ENCODE results near the gene GNG7. TPM values are rescaled to one million over a fixed set of nuclear protein-coding genes. Genes with fewer than 3 reads are reported as not detected.
"Not testable (repeated sequence)": the region's sequence is repeated elsewhere in the genome, so short reads cannot be mapped to it uniquely, and the experiment has no call there.

GNG7 gene
- total RNA-seq, 1 donor from 2014 or later: 1.8 TPM

GRCh38 chr19:2584002-2584401, 118.5 kb downstream of the GNG7 start:
- H3K4me3 ChIP-seq (ENCODE audit: insufficient read depth, low read depth, low read length): no peak overlapping the region
- no peak overlapping the region for H3K4me3 Mint-ChIP-seq (ENCODE audit: unreplicated experiment)
- peaks cover 21% of the 10 kb centered on the region for H3K4me1 ChIP-seq (ENCODE audit: insufficient read depth, low read length)
- no peak overlapping the region for H3K9ac ChIP-seq (ENCODE audit: low read length)
- H2AFZ ChIP-seq (ENCODE audit: low read depth, low read length): no peak overlapping the region
- FAIRE-seq (no peak), DNase-seq (ENCODE audit: low read depth) (no peak)
- H3K36me3 Mint-ChIP-seq (ENCODE audit: low read depth, unreplicated experiment): peaks cover 5% of the 10 kb centered on the region
- no peaks in the 10 kb centered on the region for H4K20me1 ChIP-seq (ENCODE audit: insufficient read depth, low read length)
- no peaks in the 10 kb centered on the region for H3K36me3 ChIP-seq (ENCODE audit: insufficient read depth, low read length)
- H3K27ac Mint-ChIP-seq (ENCODE audit: unreplicated experiment): no peak overlapping the region
- H3K4me2 ChIP-seq (ENCODE audit: low read length): no peak overlapping the region
- peaks cover 5% of the 10 kb centered on the region for H3K9me3 ChIP-seq (ENCODE audit: insufficient read depth, low read depth, low read length)
- H3K27me3 ChIP-seq (ENCODE audit: insufficient read depth, low read length): peaks cover 4% of the 10 kb centered on the region
- no peak for TF ChIP-seq EZH2 (IDR thresholded peaks at IDR 0.05; ENCODE audit: insufficient read depth, low read length)
- TF ChIP-seq CTCF (IDR thresholded peaks at IDR 0.05; ENCODE audit: insufficient read depth, low read depth, low read length): no peak
- H3K27ac ChIP-seq (ENCODE audit: low read depth, low read length): no peak overlapping the region
- H3K27me3 Mint-ChIP-seq (ENCODE audit: low read depth, unreplicated experiment): no peaks in the 10 kb centered on the region
- no peaks in the 10 kb centered on the region for H3K79me2 ChIP-seq (ENCODE audit: insufficient read depth, low read length)
- peaks cover 5% of the 10 kb centered on the region for H3K4me1 Mint-ChIP-seq (ENCODE audit: low read depth, unreplicated experiment)
- peaks cover 17% of the 10 kb centered on the region for H3K9me3 Mint-ChIP-seq (ENCODE audit: unreplicated experiment)

- Mint-ChIP-seq H3K4me1 (ENCODE audit: low read depth, unreplicated experiment) (peaks cover 7% of the 10 kb centered on the region), H3K9me3 (ENCODE audit: unreplicated experiment) (peaks cover 17% of the 10 kb centered on the region), H3K27me3 (ENCODE audit: low read depth, unreplicated experiment) (no peaks in the 10 kb centered on the region), H3K4me3 (ENCODE audit: unreplicated experiment) (no peak overlapping the region), H3K27ac (ENCODE audit: unreplicated experiment) (no peak overlapping the region), H3K36me3 (ENCODE audit: low read depth, unreplicated experiment) (peaks cover 5% of the 10 kb centered on the region)
- DNase-seq (ENCODE audit: low read depth) (no peak), FAIRE-seq (no peak)
- Histone ChIP-seq H3K4me1 (ENCODE audit: insufficient read depth, low read length) (peaks cover 25% of the 10 kb centered on the region), H3K4me3 (ENCODE audit: insufficient read depth, low read depth, low read length) (no peak overlapping the region), H3K79me2 (ENCODE audit: insufficient read depth, low read length) (no peaks in the 10 kb centered on the region), H3K9ac (ENCODE audit: low read length) (no peak overlapping the region), H3K27ac (ENCODE audit: low read depth, low read length) (no peak overlapping the region), H3K36me3 (ENCODE audit: insufficient read depth, low read length) (no peaks in the 10 kb centered on the region), H2AFZ (ENCODE audit: low read depth, low read length) (no peak overlapping the region), H3K9me3 (ENCODE audit: insufficient read depth, low read depth, low read length) (peaks cover 5% of the 10 kb centered on the region), H3K4me2 (ENCODE audit: low read length) (no peak overlapping the region), H4K20me1 (ENCODE audit: insufficient read depth, low read length) (no peaks in the 10 kb centered on the region), H3K27me3 (ENCODE audit: insufficient read depth, low read length) (peaks cover 2% of the 10 kb centered on the region)
- no peak for TF ChIP-seq CTCF (IDR thresholded peaks at IDR 0.05; ENCODE audit: insufficient read depth, low read depth, low read length)
- no peak for TF ChIP-seq EZH2 (IDR thresholded peaks at IDR 0.05; ENCODE audit: insufficient read depth, low read length)
Observed at GRCh38 chr19:2582984-2583956, 119.2 kb downstream of the GNG7 start.

- not testable (repeated sequence) for H3K36me3 ChIP-seq (ENCODE audit: insufficient read depth, low read length); H3K9me3 ChIP-seq (ENCODE audit: insufficient read depth, low read depth, low read length); H3K4me3 ChIP-seq (ENCODE audit: insufficient read depth, low read depth, low read length); H3K4me1 Mint-ChIP-seq (ENCODE audit: low read depth, unreplicated experiment); H4K20me1 ChIP-seq (ENCODE audit: insufficient read depth, low read length); H3K36me3 Mint-ChIP-seq (ENCODE audit: low read depth, unreplicated experiment); H3K27me3 Mint-ChIP-seq (ENCODE audit: low read depth, unreplicated experiment); H3K79me2 ChIP-seq (ENCODE audit: insufficient read depth, low read length); H3K27me3 ChIP-seq (ENCODE audit: insufficient read depth, low read length); H3K27ac ChIP-seq (ENCODE audit: low read depth, low read length); H3K9ac ChIP-seq (ENCODE audit: low read length); H3K4me3 Mint-ChIP-seq (ENCODE audit: unreplicated experiment); H3K4me2 ChIP-seq (ENCODE audit: low read length); H2AFZ ChIP-seq (ENCODE audit: low read depth, low read length); FAIRE-seq; DNase-seq (ENCODE audit: low read depth)
- Mint-ChIP-seq H3K9me3 (ENCODE audit: unreplicated experiment) (peaks cover 17% of the 10 kb centered on the region), H3K27ac (ENCODE audit: unreplicated experiment) (peak overlapping the region; percentile 72)
- peaks cover 22% of the 10 kb centered on the region for H3K4me1 ChIP-seq (ENCODE audit: insufficient read depth, low read length)
Observed at GRCh38 chr19:2580396-2580795, 122.1 kb downstream of the GNG7 start.

Data from astrocyte (in vitro differentiated cells and primary cell).